AG08395 (cell line): ENCODE results near the gene WNT8A.

Experiments used
- DNase-seq: peaks from one replicate; pipeline ENCODE4 v3.0.0; 2012; ENCODE audit warnings: mixed read lengths, low spot score

Gene WNT8A

GRCh38 chr5:138140268-138140667 lies 56.4 kb downstream of the WNT8A start:
- no peak for DNase-seq
